Naive thymus-derived CD4-positive, alpha-beta T cell (primary cell): ENCODE results near the gene NEU2. TPM values are rescaled to one million over a fixed set of nuclear protein-coding genes. Genes with fewer than 3 reads are reported as not detected.

Source experiments
- ATAC-seq: fragments of 150-1000 bp; cut with Tn5 transposase; 2 replicates; pipeline ENCODE4 v1.10.0; 2021; ENCODE audit warnings: mild to moderate bottlenecking, moderate library complexity
- CTCF ChIA-PET: fragments of 350-600 bp; sonication (Branson Sonifier 250); formaldehyde crosslinking; loops from one replicate; lab custom pipeline; 2021; ENCODE audit warnings: antibody characterized with exemption; lab: Charles Lee
- POLR2A ChIA-PET: fragments of 350-600 bp; sonication (Branson Sonifier 250); formaldehyde crosslinking; loops from one replicate; lab custom pipeline; 2021; ENCODE audit warnings: antibody characterized with exemption, inconsistent platforms; lab: Charles Lee
- DNase-seq, 9 donors: peaks; one replicate each; pipeline versions ENCODE4 v3.0.0 to v3.0.0-alpha.2; 2020 to 2022; ENCODE audit warnings: mixed read lengths in 1 of 9
- H3K27ac ChIP-seq: one replicate; pipeline ENCODE4 v1.7.0; 2013; ENCODE audit warnings: mild to moderate bottlenecking, low read depth, low read length, moderate library complexity
- H3K27me3 ChIP-seq, 2 donors: one replicate each; pipeline ENCODE4 v1.7.0; 2013; ENCODE audit warnings: low read length in 2 of 2, mild to moderate bottlenecking in 2 of 2, moderate library complexity in 2 of 2; ENCODE audit not compliant: control insufficient read depth in 2 of 2, insufficient read depth in 2 of 2
- H3K36me3 ChIP-seq, 3 experiments: 1 replicate in 2 of 3; 2 replicates in 1 of 3; pipeline ENCODE4 v1.7.0; 2013; ENCODE audit warnings: low read length in 3 of 3, mild to moderate bottlenecking in 3 of 3, moderate library complexity in 1 of 3; ENCODE audit not compliant: insufficient read depth in 3 of 3, control insufficient read depth in 2 of 3
- H3K4me1 ChIP-seq, 2 donors: one replicate each; pipeline ENCODE4 v1.7.0; 2013; ENCODE audit warnings: low read length in 2 of 2, mild to moderate bottlenecking in 2 of 2, moderate library complexity in 1 of 2; ENCODE audit not compliant: control insufficient read depth in 2 of 2, insufficient read depth in 2 of 2
- H3K4me3 ChIP-seq: 2 replicates; pipeline ENCODE4 v1.7.0; 2013; ENCODE audit warnings: mild to moderate bottlenecking, low read length
- H3K9me3 ChIP-seq, 3 experiments: 1 replicate in 2 of 3; 2 replicates in 1 of 3; pipeline ENCODE4 v1.7.0; 2013; ENCODE audit warnings: low read length in 3 of 3; ENCODE audit not compliant: control insufficient read depth in 2 of 3
- H3K27ac Mint-ChIP-seq, 9 donors: one replicate each; pipeline ENCODE4 v1.8.0; 2020 to 2022; ENCODE audit warnings: mixed read lengths in 9 of 9, mild to moderate bottlenecking in 8 of 9, moderate library complexity in 5 of 9, inconsistent platforms in 2 of 9
- H3K27me3 Mint-ChIP-seq, 5 donors: one replicate each; pipeline ENCODE4 v1.8.0; 2021 to 2022; ENCODE audit warnings: mixed read lengths in 5 of 5, mild to moderate bottlenecking in 1 of 5
- H3K36me3 Mint-ChIP-seq, 5 donors: one replicate each; pipeline ENCODE4 v1.8.0; 2020 to 2022; ENCODE audit warnings: mixed read lengths in 5 of 5, mild to moderate bottlenecking in 3 of 5, inconsistent platforms in 1 of 5
- H3K4me1 Mint-ChIP-seq, 7 donors: one replicate each; pipeline ENCODE4 v1.8.0; 2020 to 2022; ENCODE audit warnings: mixed read lengths in 7 of 7, mild to moderate bottlenecking in 3 of 7, inconsistent platforms in 1 of 7
- H3K4me3 Mint-ChIP-seq, 10 donors: one replicate each; pipeline ENCODE4 v1.8.0; 2020 to 2022; ENCODE audit warnings: mild to moderate bottlenecking in 10 of 10, mixed read lengths in 10 of 10, moderate library complexity in 6 of 10, inconsistent platforms in 2 of 10
- H3K9me3 Mint-ChIP-seq, 11 donors: one replicate each; pipeline ENCODE4 v1.8.0; 2020 to 2022; ENCODE audit warnings: mixed read lengths in 11 of 11, mild to moderate bottlenecking in 4 of 11, inconsistent platforms in 1 of 11, moderate library complexity in 1 of 11
- intact Hi-C, 2 donors: fragments of 100-400 bp; cut with micrococcal nuclease; formaldehyde crosslinking; loops; one replicate each; pipeline ENCODE4 v1.15.1; 2023
- polyA plus RNA-seq, 2 donors: library from polyadenylated mRNA; unstranded; fragments of 300-500 nt; fragmentation: Illumina TruSeq; gene quantifications; one replicate each; pipeline ENCODE4 v1.2.3, GENCODE V29; 2021
- total RNA-seq, 6 experiments: library from RNA in 5 of 6; stranded (reverse) in 5 of 6; gene quantifications; 1 replicate in 5 of 6; 2 replicates in 1 of 6; pipeline ENCODE4 v1.2.3 and lab custom pipeline; 2021 to 2026

Gene NEU2
- total and polyA plus RNA-seq, 7 experiments from 2014 or later = not detected

- Mint-ChIP-seq H3K27ac (no peak overlapping the region), H3K36me3 (no peaks in the 10 kb centered on the region), H3K9me3 (no peaks in the 10 kb centered on the region), H3K4me3 (no peak overlapping the region), H3K4me1 (peaks cover 0 to 4% (median 0%) of the 10 kb centered on the region in 7 donors), H3K27me3 (peaks cover 0 to 7% (median 0%) of the 10 kb centered on the region in 5 donors)
- ATAC-seq = no peak
- Histone ChIP-seq H3K9me3 (no peaks in the 10 kb centered on the region), H3K36me3 (no peaks in the 10 kb centered on the region), H3K4me3 (no peak overlapping the region), H3K4me1 (no peaks in the 10 kb centered on the region), H3K27me3 (no peaks in the 10 kb centered on the region), H3K27ac (no peak overlapping the region)
- intact Hi-C loops = no loop called here
- ChIA-PET POLR2A (no interaction called here), CTCF (no interaction called here)
- no peak for DNase-seq
Measured at GRCh38 chr2:233039846-233040530, 7.5 kb downstream of the NEU2 start.

GRCh38 chr2:233040571-233040970 is 8.1 kb downstream of the NEU2 start:
- H3K27ac ChIP-seq = no peak overlapping the region
- ChIA-PET CTCF (no interaction called here), POLR2A (no interaction called here)
- H3K36me3 ChIP-seq = no peaks in the 10 kb centered on the region
- H3K4me3 ChIP-seq = no peak overlapping the region
- Mint-ChIP-seq H3K27ac (no peak overlapping the region), H3K27me3 (peaks cover 0 to 9% (median 0%) of the 10 kb centered on the region in 5 donors), H3K36me3 (no peaks in the 10 kb centered on the region), H3K4me1 (peaks cover 0 to 4% (median 0%) of the 10 kb centered on the region in 7 donors), H3K4me3 (no peak overlapping the region), H3K9me3 (no peaks in the 10 kb centered on the region)
- no peaks in the 10 kb centered on the region for H3K4me1 ChIP-seq
- no peaks in the 10 kb centered on the region for H3K27me3 ChIP-seq
- H3K9me3 ChIP-seq = no peaks in the 10 kb centered on the region
- ATAC-seq = no peak
- DNase-seq = no peak
- intact Hi-C loops = no loop called here

GRCh38 chr2:233041722-233042323 is 9.4 kb downstream of the NEU2 start:
- Mint-ChIP-seq H3K4me1 (peaks cover 0 to 4% (median 0%) of the 10 kb centered on the region in 7 donors), H3K4me3 (no peak overlapping the region)
- POLR2A ChIA-PET = no interaction called here

GRCh38 chr2:233042549-233042948 is 10.1 kb downstream of the NEU2 start:
- H3K4me3 Mint-ChIP-seq = no peak overlapping the region
- H3K9me3 Mint-ChIP-seq = no peaks in the 10 kb centered on the region
- intact Hi-C loops = no loop called here
- no peak overlapping the region for H3K27ac Mint-ChIP-seq
- H3K4me3 ChIP-seq = no peak overlapping the region
- peaks cover 0 to 13% (median 0%) of the 10 kb centered on the region in 5 donors for H3K27me3 Mint-ChIP-seq
- ChIA-PET POLR2A (no interaction called here), CTCF (no interaction called here)
- H3K4me1 Mint-ChIP-seq = peaks cover 0 to 5% (median 0%) of the 10 kb centered on the region in 7 donors
- H3K27ac ChIP-seq = no peak overlapping the region
- no peaks in the 10 kb centered on the region for H3K27me3 ChIP-seq
- no peaks in the 10 kb centered on the region for H3K36me3 ChIP-seq
- ATAC-seq (no peak), DNase-seq (no peak)
- no peaks in the 10 kb centered on the region for H3K4me1 ChIP-seq
- no peaks in the 10 kb centered on the region for H3K36me3 Mint-ChIP-seq
- H3K9me3 ChIP-seq = no peaks in the 10 kb centered on the region

More at GRCh38 chr2:233041722-233042323, 9.4 kb downstream of the NEU2 start:
- H3K9me3 ChIP-seq = no peaks in the 10 kb centered on the region
- H3K9me3 Mint-ChIP-seq = no peaks in the 10 kb centered on the region
- no peaks in the 10 kb centered on the region for H3K36me3 Mint-ChIP-seq
- H3K27me3 Mint-ChIP-seq = peaks cover 0 to 9% (median 0%) of the 10 kb centered on the region in 5 donors
- H3K27me3 ChIP-seq = no peaks in the 10 kb centered on the region
- intact Hi-C loops = no loop called here
- no peak overlapping the region for H3K27ac Mint-ChIP-seq
- H3K4me3 ChIP-seq = no peak overlapping the region
- CTCF ChIA-PET = no interaction called here
- H3K4me1 ChIP-seq = no peaks in the 10 kb centered on the region
- ATAC-seq = no peak
- no peak for DNase-seq
- H3K36me3 ChIP-seq = no peaks in the 10 kb centered on the region
- no peak overlapping the region for H3K27ac ChIP-seq

GRCh38 chr2:233044974-233045605 is 12.6 kb downstream of the NEU2 start:
- Histone ChIP-seq H3K4me1 (no peaks in the 10 kb centered on the region), H3K27ac (no peak overlapping the region), H3K27me3 (no peaks in the 10 kb centered on the region), H3K9me3 (no peaks in the 10 kb centered on the region), H3K4me3 (no peak overlapping the region), H3K36me3 (no peaks in the 10 kb centered on the region)
- DNase-seq (no peak), ATAC-seq (no peak)
- intact Hi-C loops = no loop called here
- peaks cover 0 to 26% (median 0%) of the 10 kb centered on the region in 5 donors for H3K27me3 Mint-ChIP-seq
- POLR2A ChIA-PET = no interaction called here
- no peak overlapping the region for H3K4me3 Mint-ChIP-seq
- no peaks in the 10 kb centered on the region for H3K36me3 Mint-ChIP-seq
- H3K4me1 Mint-ChIP-seq = peaks cover 0 to 21% (median 7%) of the 10 kb centered on the region in 7 donors
- no peak overlapping the region for H3K27ac Mint-ChIP-seq
- no peaks in the 10 kb centered on the region for H3K9me3 Mint-ChIP-seq
- CTCF ChIA-PET = interaction anchor here (2.2 kb wide), 1 partner anchor 9 kb away, joined by 7 read pairs; no protein-coding TSS in a partner anchor

- no peaks in the 10 kb centered on the region for H3K4me1 ChIP-seq
- Mint-ChIP-seq H3K27ac (no peak overlapping the region), H3K9me3 (no peaks in the 10 kb centered on the region), H3K4me3 (no peak overlapping the region), H3K36me3 (no peaks in the 10 kb centered on the region), H3K27me3 (peaks cover 0 to 35% (median 0%) of the 10 kb centered on the region in 5 donors), H3K4me1 (peaks cover 0 to 30% (median 7%) of the 10 kb centered on the region in 7 donors)
- H3K27ac ChIP-seq = no peak overlapping the region
- H3K36me3 ChIP-seq = no peaks in the 10 kb centered on the region
- ChIA-PET POLR2A (interaction anchor here (1.0 kb wide), 1 partner anchor 88 kb away, joined by 3 read pairs; no protein-coding TSS in a partner anchor), CTCF (no interaction called here)
- H3K9me3 ChIP-seq = no peaks in the 10 kb centered on the region
- DNase-seq = no peak
- no peak for ATAC-seq
- intact Hi-C loops = no loop called here
- no peak overlapping the region for H3K4me3 ChIP-seq
- no peaks in the 10 kb centered on the region for H3K27me3 ChIP-seq
Measured at GRCh38 chr2:233047206-233047605, 14.7 kb downstream of the NEU2 start.
